HG03520 (cell line): ENCODE results near the gene ATG5.

Source experiments
- ATAC-seq: cut with Tn5 transposase; IDR thresholded peaks from one replicate; pipeline ENCODE4 v1.9.1; 2021; ENCODE audit warnings: mild to moderate bottlenecking, moderate library complexity; ENCODE audit not compliant: unreplicated experiment

ATG5 gene

GRCh38 chr6:106134906-106135634 is 190.5 kb downstream of the ATG5 start:
- ATAC-seq = no peak
